HG03571 (cell line): ENCODE measurements around the gene ELAC1.
"Not testable (repeated sequence)": the region's sequence is repeated elsewhere in the genome, so short reads cannot be mapped to it uniquely, and the experiment has no call there.

ENCODE experiments used
- ATAC-seq: cut with Tn5 transposase; IDR thresholded peaks from one replicate; pipeline ENCODE4 v1.9.1; 2021; ENCODE audit not compliant: unreplicated experiment

Gene ELAC1, protein sequence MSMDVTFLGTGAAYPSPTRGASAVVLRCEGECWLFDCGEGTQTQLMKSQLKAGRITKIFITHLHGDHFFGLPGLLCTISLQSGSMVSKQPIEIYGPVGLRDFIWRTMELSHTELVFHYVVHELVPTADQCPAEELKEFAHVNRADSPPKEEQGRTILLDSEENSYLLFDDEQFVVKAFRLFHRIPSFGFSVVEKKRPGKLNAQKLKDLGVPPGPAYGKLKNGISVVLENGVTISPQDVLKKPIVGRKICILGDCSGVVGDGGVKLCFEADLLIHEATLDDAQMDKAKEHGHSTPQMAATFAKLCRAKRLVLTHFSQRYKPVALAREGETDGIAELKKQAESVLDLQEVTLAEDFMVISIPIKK

DNA sequence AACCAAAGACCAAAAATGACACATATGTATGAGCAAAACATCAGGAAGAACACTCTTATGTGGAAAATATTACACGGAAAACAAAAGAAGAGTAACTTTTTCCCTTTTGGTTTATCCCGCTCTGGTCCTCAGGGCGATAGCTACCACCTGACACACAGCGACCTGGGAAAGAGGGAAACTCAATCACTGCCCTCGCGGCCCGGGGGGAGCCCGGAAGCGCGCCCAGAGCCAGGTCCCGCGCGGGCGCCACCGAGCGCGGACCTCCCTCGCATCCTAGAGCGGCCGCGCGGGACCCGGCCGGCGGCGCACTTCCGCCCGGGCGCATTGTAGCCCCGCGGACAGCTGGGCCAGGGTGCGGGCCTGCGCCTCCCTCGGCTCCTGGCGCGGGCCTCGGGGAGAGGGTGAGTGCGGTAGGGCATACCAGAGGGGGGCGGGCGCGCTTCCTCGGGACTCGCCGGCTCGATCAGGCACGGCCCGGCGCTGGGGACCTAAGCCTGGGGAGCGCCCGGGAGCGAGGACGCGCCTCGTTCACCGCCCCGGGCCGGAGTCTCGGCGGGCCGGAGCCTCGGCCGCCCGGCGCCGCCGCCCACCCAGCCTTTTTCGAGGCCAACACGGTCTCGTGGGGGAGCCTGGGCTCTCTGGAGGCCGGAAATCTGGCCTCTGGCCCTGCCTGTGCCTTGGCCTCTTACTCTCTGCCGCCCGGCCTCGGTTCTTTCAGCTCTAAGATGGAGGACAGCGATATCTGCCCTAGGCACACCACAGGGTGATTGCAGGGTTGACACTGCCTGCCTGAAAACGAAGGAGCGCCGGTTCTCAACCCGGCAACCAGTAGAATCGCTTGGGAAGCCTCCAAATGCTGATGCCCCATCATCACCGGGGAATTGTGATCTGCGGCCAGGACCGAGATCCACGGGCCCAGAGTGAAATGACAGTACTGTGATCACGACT is at the start of gene ELAC1:
TSS of gene ELAC1 (plus strand) at position 327 of the 948 bp plus-strand sequence. CDS start 6,365 bp downstream, outside the sequence.
- ATAC-seq = peak; percentile 95

DNA sequence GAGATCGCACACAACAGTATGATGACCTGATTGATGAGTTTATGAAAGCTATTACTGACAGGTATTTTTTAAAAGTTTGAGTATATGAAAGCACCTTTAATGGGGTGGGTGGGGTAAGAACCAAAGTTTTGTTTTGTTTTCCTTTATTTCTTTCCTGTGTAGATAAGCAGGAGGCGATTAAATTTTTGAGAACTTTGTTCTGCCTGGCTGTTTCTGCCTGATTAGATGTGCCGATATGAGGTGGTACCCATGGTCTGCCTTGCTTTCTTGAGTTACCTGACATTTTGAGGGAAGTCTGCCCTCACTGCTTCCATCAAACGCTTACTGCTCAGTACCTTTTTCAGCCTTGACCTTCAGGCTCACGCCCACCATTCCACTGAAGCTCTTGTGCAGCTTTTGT is 49.7 kb upstream of the ELAC1 start:
- ATAC-seq = no peak

DNA sequence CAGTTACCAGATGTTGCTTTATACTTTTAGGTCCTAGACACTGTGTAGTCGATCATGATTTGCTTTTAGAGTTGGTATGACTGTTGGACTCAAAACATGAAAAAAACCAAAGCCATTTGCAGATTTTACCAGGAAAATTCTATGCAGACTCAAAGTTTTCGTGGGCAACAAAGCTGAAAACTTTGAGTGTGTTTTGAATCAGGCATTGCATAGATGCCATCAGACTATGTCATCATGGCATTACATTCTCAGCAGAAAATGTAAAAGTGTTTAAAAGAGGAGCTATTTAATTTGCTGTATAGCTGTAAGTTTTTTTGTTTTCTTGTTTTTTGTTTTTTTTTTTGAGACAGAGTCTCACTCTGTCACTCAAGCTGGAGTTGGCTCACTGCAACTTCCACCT is 43.5 kb upstream of the ELAC1 start:
- no peak for ATAC-seq

DNA sequence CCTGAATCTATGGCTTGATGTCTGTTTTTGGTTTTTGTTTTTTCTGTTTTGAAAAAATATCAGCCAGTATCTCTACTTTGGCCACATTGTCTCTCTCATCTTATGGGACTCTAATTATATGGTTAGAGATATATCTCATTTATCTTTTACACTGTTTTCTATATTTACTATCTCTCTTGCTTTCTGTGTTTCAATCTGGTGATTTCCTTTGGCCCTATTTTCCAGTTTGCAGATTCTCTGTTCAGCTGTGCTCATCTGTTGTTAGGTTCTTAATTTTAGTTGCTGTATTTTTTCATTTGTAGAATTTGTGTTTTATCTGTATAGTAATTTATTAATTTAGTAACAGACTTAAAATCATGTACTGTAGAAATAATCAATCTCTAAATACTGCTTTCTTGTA is 41.3 kb upstream of the ELAC1 start:
- no peak for ATAC-seq

DNA sequence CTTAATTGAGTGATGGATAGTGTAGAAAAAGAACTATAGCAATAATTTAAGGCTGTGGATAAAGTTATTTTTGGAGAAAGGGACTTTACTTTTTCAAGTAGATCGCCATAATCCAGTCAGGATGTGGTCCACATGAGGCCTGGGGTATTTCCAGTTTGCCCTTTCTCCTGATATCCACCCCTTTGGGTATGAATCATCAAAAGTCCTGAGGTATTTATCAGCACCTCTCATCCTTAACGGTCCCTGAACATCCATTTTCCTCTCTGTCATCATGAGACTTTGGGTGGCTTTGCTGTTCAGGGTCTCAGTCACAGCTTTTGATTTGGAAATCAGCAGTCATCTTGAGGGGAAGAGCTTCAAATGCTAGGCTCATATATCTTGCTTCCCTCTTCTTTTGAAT is 39.3 kb upstream of the ELAC1 start:
- ATAC-seq = no peak

DNA sequence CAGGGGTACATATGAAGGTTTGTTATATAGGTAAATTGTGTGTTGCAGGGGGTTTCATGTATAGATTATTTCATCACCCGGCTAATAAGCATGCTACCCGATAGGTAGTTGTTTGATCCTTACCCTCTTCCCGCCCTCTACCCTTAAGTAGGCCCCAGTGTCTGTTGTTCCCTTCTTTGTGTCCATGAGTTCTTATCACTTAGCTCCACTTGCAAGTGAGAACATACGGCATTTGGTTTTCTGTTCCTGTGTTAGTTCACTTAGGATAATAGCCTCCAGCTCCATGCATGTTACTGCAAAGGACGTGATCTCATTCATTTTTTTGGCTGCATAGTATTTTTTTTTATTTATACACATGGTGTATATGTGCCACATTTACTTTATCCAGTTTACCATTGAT is 34.2 kb upstream of the ELAC1 start:
- ATAC-seq = no peak

DNA sequence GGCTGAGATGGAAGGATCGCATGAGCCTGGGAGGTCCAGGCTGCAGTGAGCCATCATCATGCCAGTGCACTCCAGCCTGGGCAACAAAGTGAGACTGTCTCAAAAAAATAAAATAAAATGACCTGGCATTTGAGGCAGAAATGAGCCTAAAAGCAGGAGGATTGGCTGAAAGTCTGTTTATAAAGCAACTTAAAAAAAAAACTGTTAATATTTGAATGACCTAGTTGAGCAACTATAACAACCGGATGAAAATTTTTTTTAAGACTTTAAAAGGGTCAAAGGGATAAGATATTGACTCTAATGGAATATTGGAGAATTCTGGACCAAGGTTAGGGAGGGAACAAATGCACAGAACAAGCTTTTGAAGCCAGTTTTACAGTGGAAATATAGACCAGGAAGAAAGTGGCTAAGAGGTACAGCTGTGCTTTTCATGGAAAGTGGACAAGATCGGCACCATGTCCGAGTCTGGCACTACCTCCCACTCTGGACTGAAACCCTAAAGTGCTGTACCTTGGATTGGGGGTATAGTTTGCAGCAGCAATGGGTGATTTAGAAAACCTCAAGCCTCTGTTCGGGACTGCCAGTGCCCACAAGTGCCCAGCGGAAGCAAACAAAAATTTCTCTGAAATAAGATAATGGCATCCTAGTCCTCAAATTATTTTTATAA is 33.2 kb upstream of the ELAC1 start:
- ATAC-seq = no peak

DNA sequence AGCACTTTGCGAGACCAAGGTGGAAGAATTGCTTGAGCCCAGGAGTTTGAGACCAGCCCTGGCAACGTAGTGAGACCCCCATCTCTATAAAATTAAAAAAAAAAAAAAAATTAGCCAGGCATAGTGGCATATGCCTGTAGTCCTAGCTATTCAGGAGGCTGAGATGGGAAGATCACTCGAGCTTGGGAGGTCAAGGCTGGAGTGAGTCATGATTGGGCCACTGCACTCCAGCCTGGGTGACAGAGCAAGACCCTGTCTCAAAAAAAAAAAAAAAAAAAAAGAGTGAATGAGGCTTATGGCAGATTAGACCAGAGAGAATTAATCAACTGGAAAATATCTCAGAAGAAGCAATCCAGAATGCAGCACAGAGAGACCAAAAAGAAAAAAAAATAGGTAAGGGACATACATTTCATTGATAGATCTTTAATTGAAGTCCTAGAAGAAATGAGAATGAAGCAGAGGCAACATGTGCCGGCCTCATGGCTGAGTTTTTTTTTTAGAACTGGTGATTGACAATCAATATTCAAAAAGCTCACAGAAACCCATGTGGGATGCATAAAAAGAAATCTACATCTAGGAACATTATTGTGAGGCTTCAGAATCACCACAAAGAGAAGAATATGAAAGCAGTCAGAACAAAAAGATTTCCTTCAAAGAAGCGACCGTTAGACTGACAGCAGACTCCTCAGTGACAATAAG is 32.2 kb upstream of the ELAC1 start:
- no peak for ATAC-seq

DNA sequence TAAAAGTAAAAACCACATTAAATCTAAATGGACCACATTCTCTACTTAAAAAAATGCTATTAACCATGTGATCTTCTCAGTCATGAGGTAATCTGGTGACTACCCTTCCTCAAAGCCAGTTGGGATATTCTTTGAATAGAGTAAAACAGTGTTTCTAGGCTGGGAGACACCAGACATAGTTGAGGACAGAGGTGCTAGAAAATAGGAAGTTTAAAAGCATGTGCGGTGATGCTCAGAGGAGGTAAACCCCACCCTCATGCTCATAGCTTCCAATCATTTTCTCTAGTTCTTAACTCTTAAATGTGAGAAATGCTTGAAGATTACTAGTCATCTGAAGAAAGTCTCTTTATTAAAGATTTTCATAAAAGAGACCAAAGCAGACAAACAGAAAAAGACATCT is 30.7 kb upstream of the ELAC1 start:
- ATAC-seq = no peak

DNA sequence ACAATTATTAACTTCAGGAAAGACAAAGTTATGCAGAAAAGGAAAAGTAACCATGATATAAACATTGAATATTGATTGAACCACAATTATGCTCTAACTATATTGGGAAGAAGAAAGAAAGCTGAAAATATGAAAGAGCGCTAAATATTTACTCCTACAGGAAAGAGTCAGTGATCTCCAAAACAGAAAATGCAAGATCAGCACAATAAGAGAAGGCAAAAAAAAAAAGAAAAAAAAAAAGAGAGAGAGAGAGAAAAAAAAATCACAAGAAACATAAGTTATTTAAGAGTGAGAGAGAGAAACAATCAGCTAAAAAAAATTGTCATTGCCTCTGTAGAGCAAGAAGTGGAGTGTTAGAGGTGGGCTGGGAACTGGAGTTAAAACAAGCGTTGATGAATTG is 28.9 kb upstream of the ELAC1 start:
- ATAC-seq = no peak

DNA sequence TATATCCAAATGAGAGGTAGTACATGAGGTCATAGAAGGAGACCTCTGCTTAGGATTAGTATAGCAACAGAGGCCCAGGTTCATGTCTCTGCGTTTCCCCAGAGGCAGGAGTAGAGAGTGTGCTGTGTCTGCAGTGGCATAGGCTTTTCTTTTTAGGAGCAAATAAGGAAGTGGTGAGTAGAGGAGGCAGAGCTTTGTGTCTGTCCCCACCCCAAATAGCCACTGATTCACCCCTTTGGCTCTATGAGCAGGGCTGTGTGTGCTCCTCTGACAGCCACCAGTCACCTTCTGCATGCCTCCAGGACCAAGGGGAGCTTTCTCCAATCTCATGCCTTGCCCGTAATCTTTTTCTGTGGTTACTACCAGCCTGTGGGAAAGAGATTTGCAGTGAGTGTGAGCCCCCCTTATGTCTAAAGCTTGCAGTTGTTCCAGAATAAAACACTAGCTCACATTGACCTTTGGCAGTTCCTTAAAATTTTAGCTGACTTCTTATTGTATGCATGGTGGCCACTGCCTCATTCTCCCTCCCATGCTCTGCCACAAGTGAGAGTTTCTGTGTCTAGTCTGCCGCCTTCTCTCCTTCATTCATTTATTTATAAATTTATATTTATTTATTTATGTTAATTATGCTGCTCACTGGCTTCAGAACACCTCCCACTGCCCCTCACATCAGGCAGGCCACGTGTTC is 23.5 kb upstream of the ELAC1 start:
- no peak for ATAC-seq

DNA sequence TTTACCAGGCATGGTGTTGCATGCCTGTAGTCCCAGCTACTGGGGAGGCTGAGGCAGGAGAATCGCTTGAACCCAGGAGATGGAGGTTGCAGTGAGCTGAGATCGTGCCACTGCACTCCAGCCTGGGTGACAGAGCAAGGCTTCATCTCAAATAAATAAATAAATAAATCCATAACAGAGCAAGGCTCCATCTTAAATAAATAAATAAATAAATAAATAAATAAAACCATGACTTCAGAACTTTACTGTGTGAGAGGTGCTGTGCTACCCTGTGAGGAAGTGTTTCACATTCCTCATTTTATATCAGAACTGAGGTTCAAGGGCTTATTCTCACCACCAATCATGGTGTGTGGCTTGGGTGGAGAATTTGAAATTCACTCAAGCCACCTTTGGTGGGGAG is 21.9 kb upstream of the ELAC1 start:
- not testable (repeated sequence) for ATAC-seq

DNA sequence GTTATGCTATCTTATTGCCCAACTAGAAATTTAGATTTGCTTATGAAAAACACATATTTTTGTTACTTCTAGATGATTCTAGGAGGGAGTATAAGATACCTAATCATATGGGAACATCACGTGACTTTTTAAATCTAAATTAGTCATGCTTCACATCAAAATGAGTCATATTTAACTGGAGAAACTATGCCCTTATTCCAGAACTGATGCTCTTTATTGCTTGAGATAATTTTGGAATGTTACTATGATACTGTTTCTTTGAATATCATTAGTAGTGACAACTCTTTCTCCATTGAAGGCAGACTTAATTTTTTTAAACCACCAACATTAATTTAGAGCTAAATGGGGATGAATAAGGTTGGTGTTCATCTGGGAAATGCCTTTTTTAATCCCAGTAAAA is 19.9 kb upstream of the ELAC1 start:
- ATAC-seq = no peak

DNA sequence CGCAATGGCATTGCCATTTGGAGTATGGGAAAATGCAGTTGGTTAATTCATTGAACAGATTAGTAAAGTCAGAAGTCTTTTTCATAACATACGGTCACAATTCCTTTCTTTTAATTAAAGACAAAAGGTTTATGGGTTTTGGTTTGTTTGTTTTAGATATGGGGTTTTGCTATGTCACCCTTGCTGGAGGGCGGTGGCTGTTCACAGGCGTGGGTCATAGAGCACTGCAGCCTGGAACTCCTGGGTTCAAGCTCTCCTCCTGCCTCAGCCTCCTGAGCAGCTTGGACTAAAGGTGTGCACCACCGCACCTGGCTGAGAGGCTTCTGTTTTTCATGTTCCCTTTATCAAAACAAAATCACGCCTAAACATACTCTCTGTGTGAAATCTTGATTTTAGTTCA is 18.7 kb upstream of the ELAC1 start:
- ATAC-seq = no peak

DNA sequence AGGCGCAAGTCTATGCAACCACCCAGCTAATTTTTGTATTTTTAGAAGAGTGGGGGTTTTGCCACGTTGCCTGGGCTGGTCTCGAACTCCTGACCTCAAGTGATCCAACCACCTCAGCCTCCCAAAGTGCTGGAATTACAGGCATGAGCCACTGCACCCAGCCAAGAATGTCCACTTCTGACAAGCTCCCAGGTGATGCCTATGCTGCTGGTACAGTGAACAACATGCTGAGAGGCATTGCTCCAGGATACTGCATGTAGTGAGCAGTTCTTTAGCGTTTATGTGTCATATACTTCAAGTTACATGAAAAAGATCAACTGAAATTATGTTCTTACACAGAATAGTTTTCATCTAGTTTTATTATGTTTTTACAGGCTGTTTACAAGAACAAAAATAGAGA is 17.2 kb upstream of the ELAC1 start:
- ATAC-seq = no peak

DNA sequence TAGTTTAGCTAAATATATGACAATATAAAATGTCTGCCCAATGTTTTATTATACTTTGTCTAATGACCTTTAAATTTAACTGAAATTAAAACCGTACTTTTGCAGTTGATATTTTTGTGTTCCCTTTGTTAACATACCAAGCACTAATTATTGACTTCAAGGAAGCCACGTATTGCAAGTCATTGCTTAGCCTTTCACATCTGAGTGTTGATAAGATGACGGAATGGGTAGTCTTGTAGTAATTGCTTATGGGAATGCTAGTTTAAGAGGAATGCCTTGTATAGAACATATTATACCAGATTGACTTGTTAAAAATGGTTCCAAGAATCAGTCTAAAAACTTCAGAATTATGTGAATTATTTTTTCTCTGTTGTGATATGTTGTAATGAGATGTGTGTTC is 14.0 kb upstream of the ELAC1 start:
- no peak for ATAC-seq

DNA sequence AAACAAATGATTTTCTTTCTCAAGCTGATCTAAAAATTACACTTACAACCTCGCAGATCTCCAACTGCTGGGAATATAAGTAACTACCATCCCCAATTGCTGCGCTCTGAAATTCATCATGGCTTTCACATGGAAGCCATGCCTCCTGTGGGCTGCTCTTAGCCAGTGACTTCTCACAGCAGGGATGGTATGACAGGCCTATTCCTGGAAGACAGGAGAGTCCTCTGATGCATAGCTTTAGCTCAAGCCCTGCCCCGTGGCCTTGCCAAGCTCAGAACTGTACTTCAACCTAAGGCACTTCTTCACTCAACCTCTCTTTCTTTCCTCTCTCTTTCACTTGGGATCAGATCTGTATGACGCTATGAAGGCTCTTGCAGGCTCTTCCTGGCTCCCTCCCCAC is 12.6 kb upstream of the ELAC1 start:
- no peak for ATAC-seq

DNA sequence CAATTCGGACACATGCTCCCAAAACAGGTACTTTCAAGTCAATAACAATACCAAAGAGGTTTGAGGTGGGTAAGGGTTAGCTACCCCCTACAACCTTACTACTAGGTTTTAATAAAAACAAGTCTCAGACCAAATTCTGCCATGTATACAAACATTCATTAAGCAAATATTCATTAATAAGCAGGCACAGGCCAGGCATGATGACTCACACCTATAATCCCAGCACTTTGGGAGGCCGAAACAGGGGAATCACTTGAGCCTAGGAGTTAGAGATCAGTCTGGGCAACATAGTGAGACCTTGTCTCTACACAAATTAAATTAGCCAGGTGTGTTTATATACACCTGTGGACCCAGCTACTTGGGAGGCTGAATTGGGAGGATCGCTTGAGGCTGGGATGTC is 11.7 kb upstream of the ELAC1 start:
- no peak for ATAC-seq

DNA sequence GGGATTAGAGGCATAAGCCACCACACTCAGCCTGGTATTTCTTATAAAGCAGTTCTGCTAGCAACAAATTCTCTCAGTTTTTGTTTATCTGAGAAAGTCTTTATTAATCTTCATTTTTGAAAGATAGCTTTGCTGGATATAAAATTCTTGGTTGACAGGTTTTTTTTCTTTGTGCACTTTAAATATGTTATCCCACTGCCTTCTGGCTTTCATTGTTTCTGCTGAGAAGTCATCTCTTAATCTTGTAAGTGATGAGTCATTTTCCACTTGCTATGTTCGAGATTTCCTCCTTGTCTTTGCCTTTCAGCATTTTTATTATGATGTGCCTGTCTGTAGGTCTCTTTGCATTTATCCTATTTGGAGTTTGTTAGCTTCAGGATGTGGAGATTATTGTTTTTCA is 5.9 kb upstream of the ELAC1 start:
- ATAC-seq = no peak

DNA sequence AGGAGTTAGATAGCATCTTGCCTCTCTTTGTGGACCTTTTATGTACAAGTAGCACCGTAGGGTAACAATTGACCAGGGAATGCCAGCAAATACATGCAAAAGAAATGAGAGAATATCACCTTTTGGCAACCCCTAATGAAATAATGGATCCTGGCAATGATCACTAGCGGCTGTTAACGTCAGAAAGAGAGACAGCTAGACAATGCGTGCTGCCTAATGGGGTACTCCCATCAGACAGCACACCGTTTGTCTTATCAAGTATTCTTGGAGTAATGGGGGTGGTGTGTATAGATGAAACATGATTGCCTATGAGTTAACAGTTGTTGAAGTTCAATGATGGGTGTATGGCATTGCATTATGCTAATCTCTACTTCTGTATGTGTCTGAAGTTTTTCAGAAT is 1.6 kb downstream of the ELAC1 start:
- no peak for ATAC-seq
